ENCODE data around the gene PMEPA1.
A peak's percentile ranks its signal among the peaks of the same experiment; 100 is the strongest.

The PMEPA1 gene

GRCh38 chr20:57659517-57660180 lies 50.2 kb downstream of the PMEPA1 start:
- DNase-seq, result no peak

DNA sequence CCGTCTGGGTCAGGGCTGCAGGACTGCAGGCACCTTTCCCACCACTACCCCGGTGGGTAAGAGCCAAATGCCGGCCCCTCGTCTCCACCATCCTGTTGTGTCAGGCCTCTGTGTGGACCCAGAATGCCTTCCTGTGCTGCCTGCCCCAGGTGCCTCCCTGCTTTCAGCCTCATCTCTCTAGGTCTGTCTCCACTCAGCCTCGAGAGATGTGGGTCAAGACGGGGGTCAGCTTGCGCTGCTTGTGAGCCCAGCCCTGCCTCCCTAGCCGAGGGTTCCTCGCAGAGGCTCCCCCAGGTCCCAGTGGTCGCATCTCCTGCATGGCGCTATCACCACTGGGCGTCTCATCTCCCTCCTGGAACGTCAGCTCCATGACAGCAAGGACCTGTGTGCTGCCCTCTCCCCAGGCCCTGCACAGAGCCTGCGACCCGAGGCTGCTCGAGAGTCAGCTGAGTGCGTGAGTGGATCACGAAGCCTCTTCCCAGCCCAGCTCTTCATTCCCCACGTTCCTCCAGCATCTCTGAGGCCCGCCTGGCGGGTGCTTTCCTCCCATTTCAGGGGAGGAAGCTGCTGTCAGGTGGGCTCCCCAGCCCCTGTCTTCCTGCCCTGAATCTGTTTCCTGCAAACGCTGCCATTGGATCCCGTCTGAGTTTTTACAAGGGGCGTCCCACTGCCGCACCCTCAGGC lies 50.8 kb downstream of the PMEPA1 start:
- no peak for DNase-seq

GRCh38 chr20:57658447-57658832 lies 51.4 kb downstream of the PMEPA1 start:
- DNase-seq, result no peak

DNA sequence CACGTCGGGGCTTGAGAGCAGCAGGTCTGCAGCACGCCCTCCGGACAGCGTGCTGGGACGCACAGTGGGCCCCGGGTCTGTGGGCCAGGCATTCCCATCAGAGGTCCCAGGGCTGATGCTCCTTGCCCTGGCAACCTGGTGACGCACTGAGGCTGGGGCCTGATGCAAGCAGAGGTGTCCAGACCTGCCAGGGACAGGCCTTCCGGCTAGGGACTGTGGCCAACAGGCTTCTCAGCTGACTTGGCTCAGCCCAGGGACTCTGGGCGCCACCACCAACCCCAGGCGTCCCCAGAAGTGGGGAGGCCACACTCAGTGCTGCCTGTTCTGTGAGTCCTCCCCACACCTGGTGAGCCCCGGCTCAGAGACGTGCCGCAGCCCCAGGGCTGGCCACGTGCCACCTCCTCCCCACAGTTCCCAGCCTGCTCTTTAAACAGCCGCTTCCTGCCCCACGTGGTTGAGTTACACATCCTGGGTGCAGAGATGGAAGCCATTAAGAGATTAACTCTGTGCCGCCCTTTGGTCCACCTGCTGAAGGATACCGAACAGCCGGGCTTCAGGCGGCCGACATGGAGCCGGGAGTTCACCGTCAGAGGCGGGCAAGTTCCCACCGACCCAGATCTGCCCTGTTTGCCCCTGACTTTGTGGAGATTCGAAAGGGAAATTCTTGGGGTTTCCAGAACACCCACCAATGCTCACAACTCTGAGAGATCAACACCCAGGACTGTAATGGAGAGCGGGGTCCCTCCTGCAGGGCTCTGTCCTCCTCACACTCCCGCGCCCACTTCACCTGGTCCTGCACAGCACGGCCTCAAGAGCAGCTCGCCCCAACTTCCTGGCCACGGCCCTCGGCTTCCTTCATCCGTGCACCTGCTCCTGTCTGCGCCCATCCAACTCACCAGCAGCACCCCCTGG lies 52.0 kb downstream of the PMEPA1 start:
- DNase-seq, result peak; percentile 58

GRCh38 chr20:57656821-57657534 lies 52.8 kb downstream of the PMEPA1 start:
- no peak for DNase-seq

- no peak for DNase-seq
These were observed 53.5 kb downstream of the PMEPA1 start for GRCh38 chr20:57656252-57656820.

DNA sequence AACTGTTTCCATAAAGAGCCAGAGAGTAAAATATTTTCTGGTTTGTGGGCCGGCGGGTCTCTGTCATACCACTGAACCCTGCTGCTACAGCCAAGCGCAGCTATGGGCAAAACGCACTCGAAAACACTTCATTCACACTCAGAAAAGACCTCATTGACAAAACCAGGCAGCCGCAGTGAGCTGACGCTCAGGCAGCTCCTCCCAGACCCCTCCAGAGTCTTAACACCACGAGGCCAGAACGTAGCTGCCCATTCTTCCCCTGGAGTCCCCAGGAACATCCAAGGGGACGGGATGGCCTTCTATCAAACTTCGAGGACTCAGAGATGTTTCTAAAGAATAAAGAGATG lies 54.0 kb downstream of the PMEPA1 start:
- no peak for DNase-seq

GRCh38 chr20:57654998-57655808 lies 54.6 kb downstream of the PMEPA1 start:
- DNase-seq, result no peak

DNA sequence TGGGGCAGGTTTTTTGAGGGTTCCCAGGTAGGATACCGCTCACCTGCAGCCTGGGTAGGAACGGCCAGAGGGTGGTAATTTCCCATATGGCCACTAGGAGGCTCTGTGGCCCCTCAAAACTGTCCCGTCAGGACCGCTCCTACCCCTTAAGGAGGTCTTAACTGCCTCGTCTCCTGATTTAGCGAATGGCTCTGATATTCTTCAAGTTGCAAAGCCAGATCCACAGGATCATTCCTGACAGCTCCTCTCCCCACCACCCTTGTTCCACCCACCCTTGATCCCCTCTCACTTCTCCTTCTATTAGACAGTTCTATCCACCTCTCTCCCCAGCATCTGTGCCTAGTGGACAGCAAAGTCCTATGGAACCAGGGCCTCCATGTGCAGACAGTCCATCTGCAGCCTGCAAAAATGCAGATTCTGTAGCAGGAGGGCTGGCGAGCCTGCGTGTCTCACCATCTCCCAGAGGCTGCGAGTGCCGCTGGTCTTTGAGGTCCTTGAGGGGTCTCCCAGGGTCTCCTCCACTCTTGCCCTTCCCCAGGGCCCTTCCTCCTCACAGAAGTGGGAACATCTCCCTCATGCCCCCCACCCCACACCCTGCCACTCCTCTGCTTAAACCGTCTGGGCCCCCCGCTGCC lies 55.3 kb downstream of the PMEPA1 start:
- DNase-seq, result peak; percentile 70

DNA sequence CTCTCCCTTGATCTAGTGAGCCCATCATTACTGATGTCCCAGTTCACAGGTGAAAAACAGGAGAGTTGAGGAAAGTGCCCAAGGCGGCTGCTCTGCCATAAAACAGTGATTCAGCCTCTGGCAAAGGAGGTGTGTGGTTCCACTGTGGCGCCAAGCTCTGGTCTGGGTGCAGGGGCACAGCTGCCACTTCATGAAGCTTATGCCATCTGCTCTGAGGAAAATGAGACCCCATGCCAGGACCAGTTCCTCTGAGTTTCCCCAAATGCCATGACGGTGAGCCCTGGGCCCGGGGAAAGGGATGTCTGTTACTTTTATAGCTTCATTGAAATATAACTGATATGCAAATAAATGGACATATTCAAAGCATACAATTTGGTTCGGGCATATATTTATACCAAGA lies 55.9 kb downstream of the PMEPA1 start:
- DNase-seq, result no peak

GRCh38 chr20:57653546-57653900 lies 56.3 kb downstream of the PMEPA1 start:
- DNase-seq, result no peak

GRCh38 chr20:57652606-57653545 lies 56.9 kb downstream of the PMEPA1 start:
- DNase-seq, result no peak

DNA sequence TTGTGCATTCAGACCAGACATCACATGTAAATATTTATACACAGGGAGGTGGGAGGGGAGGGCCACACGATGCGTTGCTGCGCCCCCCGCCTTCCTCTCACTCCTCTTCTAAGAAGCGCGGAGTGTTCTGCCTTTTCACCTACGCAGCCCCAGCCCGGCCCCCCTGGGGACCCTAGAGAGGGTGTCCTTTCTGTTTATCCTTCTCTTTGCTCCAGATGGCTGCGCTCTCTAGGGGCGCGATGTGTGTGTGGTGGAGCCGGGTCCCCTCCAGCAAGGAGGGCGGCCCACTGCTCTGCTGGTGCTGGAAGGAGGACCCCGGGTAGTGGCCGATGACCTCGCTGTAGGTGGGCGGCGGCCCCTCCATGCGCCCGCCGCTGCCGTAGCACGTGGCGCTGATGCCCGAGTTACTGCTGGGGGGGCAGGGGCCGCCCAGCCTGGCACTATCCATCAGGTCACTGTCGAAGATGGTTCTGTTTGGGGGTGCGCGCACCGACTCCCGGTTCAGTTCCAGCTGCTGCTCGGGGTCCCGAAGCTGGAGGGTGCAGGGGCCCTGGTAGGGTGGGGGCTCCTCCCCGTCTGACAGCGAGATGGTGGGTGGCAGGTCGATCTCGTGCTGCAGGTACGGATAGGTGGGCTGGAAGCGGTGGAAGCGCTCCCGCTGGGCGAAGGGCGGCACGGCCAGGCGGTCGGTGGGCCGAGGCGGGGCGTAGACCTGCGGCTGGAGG lies 57.8 kb downstream of the PMEPA1 start:
- no peak for DNase-seq

DNA sequence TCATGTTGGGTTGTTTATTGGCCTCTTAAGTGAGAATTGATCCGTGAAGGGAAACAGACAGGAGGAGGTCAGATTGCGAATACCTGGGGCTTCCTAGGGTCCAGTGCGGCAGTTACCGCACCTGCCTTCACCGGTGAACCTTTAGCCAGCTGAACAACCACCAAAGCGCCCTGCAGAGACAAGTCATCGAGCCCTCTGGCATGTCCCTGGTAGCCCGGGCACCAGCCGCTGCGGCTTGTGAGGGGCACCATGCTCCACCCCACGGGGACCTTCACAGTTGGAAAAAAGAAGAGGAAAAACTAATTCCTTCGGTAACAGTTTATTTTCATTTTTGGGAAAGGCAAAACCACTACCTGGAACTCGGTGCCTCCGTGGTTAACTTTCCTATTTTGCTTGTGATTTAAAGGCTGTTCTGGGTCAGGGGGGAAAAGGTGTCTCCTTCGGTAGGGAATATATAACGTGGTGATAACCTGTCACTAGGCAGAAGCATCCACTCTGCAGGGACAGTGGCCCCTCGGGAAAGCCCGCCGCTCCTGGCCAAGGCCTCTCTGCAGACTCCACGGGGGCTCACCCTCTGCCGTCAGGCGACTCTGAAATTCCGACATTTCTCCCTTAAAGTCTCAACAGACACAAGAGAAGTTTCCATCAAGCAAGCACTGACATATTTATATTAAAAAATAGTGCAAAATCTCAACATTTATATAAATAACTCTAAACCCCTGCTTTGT lies 58.9 kb downstream of the PMEPA1 start:
- DNase-seq, result no peak

DNA sequence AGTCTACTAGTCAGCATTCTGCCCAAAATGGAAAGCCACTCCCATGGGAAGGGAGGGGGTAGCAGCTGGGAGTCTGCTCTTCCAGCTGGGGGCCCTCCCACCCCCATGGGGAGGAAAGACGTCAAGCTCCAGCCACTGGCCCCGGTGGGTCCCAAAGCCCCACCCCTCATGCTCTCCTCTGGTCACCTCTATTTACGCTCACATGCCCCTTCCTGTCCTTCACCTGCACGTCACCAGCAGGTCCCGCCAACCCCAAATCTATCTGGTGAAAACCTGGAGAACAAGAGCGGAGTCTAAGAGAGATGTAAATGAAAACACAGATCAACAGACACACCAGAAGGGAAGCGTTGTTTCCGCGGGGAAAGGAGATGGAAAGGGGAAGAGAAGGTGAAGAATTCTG lies 59.5 kb downstream of the PMEPA1 start:
- DNase-seq, result no peak

DNA sequence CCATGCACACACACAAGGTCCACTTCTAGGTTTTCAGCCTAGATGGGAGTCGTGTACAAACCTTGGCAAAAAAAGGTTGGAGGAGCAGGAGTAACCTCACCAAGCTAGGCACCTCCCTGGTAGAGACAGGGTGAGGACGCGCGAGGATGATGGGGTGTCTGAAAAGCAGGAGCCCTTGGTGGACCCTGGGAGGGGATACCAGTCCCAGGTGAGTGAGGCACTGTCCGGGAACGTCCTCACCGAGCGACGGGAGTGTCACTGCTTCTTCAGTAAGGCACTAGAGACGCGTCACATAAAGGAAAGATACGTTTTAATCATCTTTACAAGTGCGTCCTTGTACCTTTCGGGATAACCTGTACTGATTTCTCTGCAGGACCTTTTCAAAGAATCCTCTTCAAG lies 60.2 kb downstream of the PMEPA1 start:
- DNase-seq, result no peak

- DNase-seq, result no peak
These were observed 60.8 kb downstream of the PMEPA1 start for GRCh38 chr20:57648878-57649616.
